Activated CD8-positive, alpha-beta memory T cell treated with anti-CD3 and anti-CD28 coated beads, Interleukin-2, amount 50 U/mL, for 24 hours (primary cell): ENCODE data around the gene MOV10L1.
"Not testable (repeated sequence)": the region's sequence is repeated elsewhere in the genome, so short reads cannot be mapped to it uniquely, and the experiment has no call there.

Experiments used
- DNase-seq: peaks from one replicate; pipeline ENCODE4 v3.0.0-alpha.2; 2020; ENCODE audit errors: extremely low read depth

Gene MOV10L1

DNA sequence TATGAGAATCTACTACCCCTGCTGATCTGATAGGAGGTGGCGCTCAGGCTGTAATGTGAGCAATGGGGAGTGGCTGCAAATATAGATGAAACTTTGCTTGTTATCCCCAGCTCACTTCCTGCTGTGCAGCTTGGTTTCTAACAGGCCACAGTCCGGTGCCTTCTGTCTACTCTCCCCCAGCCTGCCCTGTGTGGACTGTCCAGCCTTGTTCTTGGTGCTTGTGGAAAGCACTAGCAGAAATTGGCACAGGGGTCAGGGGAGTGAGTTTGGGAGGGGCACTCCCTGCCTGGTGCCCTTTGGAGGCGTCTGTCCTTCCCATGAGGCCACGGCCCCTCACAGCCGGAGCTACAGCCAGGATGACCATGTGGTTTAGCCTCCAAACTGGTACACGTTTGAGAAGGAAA is 14.3 kb downstream of the MOV10L1 start:
- DNase-seq, result no peak

DNA sequence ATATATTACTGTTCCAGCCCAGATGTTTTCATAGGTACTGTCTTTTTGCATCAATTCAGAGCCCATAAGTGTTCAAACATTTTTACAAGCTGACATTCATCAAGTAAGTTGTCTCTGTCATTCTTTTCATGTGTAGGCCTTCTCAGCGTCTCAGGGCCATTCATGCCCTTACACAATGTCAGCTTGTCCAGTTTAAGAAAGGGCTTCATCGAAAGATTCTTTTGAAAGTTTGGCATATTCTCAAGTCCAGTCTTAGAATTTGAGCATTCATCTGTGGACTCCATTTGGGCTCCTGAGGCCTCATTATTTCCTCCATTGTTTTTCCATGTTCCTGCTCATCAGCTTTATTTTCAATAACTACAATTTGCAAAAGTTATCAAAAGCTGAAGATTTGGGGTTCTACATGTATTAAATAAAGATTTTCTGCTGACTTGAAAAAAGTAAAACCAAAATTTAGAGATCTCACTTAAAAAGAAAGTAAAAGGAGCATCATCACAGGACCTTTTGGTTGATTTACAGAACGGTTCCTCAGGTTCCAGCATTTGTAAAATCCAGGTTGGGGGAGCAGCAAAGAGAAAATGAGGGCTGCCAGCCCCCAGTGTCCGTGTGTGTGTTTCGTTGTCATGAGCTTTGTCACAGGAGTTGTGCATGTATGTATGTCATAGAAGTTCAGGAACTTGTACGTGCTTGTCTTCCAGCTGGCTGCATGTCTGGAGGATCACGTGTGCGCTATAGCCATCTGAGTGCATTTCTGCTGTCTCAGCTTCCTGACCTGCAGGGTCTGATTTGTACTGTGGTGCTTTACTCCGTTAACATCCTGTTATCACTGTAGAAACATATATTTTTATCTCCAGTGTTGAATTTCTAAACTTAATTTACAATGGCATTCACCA is 15.6 kb downstream of the MOV10L1 start:
- DNase-seq, result no peak

- no peak for DNase-seq
Measured at GRCh38 chr22:50107529-50107928, 17.7 kb downstream of the MOV10L1 start.

DNA sequence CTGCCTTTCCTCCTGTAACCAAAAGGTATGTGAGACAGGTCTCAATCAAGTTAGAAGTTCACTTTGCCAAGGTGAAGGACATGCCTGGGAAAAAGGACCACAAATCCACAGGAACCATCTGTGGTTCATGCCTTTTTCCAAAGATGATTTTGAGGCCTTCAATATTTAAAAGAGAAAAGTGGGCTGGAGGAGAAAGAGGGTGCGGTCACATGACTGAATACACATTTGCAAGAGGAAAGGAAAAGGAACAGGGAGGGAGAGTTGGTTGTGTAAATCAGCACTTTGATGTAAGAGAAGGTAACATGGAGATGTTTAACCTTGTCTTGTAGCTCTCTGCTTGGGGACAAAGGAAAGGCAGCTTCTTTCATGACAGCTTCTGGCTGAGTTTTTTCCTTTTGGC is 21.2 kb downstream of the MOV10L1 start:
- no peak for DNase-seq

DNA sequence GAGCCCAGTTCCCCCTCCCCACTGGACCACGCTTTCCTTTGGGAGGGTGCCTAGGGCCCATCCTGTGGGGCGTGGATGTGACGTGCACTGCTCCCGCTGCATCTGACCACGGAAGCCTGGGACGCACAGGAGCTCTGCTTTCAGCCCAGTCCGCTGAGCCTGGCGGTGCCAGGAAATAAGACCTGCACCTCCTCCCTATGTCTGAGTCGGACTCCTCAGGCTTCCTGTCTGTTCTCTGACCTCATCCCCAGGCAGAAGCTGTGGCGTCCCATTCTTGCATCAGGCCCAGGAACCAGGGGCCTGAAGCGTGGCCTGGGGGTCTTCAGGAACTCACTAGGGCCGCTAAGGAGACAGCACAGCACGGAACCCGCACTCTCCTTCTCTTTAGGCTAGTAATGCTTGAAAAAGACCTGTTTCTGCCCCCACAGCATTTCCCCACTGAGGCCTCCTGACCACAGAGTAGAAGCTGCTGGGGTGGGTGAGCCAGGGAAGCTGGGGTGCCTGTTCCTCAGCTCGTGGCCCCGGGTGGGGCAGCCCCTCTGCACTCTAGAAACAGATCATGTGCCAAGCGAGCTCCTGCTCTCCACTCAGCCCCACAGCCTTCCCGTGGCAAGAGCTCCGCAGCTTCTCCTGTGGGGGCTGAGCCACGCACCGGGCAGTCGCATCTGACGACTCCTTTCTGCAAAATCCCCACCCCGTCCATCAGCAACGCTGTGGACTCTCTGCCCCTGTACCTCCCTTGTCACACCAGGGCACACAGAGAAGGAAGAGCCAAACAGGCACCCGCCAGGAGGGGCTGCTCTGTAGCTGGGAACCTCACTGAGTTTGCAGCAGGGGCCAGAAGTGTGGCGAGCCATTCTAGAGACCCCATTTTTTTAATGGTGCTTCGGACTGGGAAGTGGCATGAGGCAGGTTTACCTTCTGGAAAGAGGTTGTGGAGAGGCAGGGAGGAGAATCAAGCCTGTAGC is 22.6 kb downstream of the MOV10L1 start:
- no peak for DNase-seq

DNA sequence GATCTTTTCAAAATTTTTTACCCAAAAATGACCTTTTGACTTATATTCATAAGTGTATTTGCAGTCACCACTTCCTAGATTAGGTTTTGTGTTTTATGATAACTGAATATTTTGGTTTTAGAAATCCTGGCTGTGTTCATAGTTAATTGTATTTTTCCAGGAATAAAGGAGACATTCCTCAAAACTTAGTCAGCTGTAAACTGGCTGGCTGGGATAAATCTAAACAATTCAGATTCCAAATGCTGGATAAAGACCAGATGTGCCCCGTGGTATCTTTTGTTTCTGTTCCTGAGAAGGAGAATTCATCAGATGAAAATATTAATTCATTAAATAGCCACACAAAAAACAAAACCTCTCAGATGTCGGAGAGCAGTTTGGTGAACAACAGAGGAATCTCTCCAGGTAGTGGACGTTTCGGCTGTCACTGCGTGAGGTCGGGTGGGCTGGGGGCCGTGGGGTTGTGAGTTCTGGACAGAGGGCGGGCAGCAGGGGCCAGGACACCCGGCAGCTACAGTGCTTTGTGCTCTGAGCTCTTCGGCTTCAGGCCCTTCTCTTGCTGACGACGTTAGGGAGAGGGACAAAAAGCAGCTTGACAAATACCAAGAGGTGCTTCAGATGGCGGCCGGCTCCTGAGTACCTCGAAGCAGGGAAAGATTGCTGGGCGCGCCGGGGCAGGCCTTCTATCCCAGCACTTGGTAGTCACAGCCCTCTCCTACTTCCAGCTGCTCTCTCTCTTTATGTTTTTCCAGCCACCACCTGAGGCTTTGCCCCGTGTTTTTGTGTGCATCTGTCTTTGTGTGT is 24.6 kb downstream of the MOV10L1 start:
- no peak for DNase-seq

DNA sequence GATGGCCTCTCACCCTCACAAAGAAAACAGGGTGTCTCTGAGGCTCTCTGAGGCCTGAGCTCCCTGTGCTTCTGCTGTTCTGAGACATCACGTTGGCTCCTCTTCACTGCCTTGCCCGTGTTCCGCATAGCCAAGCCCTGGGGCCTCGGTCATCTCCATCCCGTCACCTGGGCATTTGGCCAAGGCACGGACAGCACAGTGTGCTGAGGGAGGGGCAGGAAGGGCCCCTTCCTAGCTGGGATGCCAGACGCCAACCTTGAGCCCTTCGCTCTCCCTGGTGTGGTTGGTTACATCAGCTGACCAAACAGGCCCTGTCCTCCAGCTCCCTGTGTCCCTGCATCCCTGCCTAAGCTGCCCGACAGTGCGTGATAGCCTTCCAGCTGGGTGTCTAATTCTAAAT is 25.9 kb downstream of the MOV10L1 start:
- DNase-seq, result no peak

DNA sequence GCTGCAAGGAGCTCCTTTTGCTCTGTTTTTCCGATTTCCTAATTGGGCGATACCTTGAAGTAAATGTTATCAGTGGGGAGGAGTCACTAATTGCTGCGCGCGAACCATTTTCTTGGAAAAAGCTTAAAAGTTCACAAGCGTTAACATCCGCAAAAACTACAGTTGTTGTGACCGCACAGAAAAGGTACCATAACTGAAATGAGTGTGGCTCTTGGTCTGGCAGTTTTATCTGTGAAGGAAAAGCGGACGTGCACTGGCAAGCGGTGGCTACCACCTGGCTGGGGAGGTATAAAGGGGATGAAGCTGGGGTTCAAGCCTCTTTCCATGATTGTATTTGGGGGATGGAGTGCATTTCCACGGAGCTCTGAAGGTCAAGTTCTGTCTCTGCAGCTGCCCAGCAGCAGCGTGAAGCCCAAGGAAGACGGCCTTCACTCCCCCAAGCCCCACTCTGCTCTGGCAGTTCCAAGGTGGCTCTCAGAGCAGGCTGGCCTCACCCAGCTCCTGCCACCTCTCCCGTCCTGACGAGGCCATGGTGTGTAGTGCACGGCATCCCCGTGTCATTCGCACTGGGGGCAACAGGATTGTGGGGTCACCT is 27.5 kb downstream of the MOV10L1 start:
- no peak for DNase-seq

DNA sequence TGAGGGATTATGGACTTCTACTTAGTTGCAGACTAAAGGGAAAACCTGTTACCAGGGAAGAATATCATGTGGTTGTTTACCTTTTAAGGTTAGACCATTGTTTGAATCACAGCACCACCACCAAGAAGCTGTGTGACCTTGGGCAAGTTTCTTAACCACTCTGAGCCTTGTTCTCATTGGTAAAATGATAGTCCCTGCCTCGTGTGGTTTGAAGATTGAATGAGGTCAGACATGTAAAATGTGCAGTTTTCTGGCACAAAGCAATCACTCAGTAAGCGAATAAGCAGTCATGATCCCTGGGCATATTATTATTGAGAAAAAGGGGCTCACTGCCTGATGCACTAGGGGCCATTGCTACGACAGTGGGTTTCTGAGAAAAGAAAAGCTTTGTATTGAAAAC is 28.3 kb downstream of the MOV10L1 start:
- no peak for DNase-seq

GRCh38 chr22:50118557-50119168 is 28.9 kb downstream of the MOV10L1 start:
- DNase-seq, result no peak

- no peak for DNase-seq
Measured at GRCh38 chr22:50119169-50119767, 29.5 kb downstream of the MOV10L1 start.

DNA sequence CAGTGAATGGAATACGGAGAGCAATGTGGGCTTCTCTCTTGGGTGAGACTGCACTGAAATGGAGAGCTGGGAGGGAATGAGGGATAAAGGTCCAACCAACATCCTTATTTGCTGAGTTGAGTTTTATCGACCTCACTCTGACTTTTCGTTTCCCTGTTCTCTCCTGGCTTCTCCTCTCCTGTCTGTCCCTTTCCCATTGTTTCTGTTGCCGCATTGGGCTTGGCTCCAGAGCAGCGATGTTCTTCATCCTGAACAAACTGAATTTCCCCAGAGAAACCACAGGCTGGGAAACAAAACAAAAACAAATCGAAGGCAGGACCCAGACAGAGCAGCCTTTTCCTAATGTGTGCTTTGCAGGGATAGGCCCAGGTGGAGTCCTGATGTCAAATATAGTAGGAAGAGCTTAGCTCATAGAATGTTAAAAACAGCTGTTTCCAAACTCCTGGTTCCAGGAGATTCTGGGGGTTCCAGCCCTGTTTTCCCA is 30.0 kb downstream of the MOV10L1 start:
- no peak for DNase-seq

DNA sequence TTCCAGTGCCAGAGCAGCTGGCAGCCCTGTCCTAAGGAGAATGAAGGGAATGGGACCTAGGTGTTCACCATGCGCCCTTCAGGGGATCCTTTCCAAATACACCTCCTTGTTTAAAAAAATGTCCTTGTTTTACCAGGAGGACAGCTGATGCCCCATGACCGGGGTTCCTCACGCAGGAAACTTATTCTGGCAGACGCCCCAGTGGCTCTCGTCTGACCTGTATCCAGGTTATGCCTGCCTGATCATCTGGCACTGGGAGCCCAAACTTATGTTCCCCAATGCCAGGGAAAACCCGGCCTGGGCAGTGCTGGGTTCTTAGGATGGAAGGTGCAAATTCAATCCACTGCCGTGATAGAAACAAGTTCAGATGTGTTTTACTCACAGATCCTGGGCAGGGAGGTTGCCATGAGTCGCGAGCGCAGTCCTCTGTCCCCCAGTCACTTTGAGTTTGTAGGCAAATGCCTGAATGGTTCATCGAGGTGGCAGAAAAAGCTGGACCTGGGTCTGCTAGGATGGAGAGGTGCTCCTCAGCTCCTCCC is 31.5 kb downstream of the MOV10L1 start:
- no peak for DNase-seq

DNA sequence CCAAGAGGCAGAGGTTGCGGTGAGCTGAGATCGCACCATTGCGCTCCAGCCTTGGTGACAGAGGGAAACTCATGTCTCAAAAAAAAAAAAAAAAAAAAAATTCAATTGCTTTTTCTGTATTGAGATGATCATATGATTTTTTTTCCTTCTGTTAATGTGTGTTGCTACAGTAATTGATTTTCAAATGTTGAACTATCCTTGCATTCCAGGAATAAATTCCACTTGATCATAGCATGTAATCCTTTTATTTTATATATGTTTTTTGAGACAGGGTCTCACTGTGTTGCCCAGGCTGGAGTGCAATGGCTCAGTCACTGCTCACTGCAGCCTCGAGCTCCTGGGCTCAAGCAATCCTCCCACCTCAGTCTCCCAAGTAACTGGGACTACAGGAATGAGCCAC is 33.3 kb downstream of the MOV10L1 start:
- no peak for DNase-seq

GRCh38 chr22:50125029-50125428 is 35.2 kb downstream of the MOV10L1 start:
- no peak for DNase-seq

DNA sequence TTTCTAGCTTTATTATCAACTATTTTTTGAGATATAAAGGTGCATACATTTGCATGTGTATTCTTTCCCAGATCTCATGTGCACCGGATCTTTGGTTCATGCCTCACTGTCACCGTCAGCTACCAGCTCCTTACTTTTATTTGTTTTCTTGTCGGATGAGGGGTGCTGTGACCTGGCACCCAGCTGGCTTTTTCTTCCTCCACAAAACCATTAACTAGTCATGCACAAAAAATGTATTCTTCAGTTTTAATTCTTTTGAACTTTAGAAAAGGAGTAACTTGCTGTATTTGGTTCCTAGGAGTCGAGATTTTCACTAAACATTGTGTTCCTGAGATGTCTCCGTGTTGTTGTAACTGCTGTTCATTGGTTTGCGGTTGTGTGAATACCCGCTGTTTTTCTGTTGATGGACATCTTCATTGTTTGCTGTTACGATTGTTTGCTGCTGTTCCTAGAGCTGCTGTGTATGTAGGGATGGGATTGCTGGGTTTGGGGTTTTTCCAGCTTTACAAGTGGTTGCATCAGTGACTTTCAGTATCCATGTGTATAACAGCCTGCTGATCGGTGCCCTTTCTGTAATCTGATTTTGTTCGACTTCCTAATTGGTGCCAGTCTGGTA is 39.4 kb downstream of the MOV10L1 start:
- no peak for DNase-seq

DNA sequence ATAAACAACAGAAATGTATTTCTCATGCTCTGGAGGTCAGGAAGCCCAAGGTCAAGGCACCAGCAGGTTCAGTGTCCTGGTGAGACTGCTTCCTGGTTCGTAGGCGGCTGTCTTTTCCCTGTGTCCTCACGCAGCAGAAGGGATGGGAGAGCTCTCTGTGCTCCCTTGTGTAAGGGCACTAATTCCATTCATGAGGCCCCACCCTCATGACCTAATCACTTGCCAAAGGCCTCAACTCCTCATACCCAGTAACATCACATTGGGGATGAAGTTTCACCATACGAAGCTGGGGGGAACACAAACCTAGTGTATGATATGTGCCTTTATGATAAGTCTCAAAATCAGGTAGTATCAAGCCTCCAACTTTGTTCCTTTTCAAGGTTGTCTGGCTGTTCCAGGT is 42.1 kb downstream of the MOV10L1 start:
- DNase-seq, result no peak

- DNase-seq, result no peak
Measured at GRCh38 chr22:50134481-50134880, 44.7 kb downstream of the MOV10L1 start.

GRCh38 chr22:50136581-50137015 is 46.8 kb downstream of the MOV10L1 start:
- no peak for DNase-seq

DNA sequence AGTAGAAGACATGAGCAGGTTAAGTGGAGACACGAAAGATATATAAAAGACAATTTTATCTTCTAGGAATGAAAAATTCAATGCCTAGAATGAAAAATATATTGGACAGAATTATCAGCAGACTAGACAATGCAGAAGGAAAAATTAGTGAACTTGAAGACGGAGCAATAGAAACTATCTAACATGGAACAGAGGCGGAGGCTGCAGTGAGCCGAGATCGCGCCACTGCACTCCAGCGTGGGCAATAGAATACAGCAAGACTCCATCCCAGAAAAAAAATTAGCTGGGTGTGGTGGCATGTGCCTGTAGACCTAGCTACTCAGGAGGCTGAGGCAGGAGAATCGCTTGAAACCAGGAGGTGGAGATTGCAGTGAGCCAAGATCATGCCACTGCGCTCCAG is 47.5 kb downstream of the MOV10L1 start:
- not testable (repeated sequence) for DNase-seq
